Measurements from ENCODE around the gene TCHP. TPM values are rescaled to one million over a fixed set of nuclear protein-coding genes. Genes with fewer than 3 reads are reported as not detected.

The TCHP gene
- total RNA-seq, 2 experiments from 2014 or later, result 13.3 to 29.8 TPM

DNA sequence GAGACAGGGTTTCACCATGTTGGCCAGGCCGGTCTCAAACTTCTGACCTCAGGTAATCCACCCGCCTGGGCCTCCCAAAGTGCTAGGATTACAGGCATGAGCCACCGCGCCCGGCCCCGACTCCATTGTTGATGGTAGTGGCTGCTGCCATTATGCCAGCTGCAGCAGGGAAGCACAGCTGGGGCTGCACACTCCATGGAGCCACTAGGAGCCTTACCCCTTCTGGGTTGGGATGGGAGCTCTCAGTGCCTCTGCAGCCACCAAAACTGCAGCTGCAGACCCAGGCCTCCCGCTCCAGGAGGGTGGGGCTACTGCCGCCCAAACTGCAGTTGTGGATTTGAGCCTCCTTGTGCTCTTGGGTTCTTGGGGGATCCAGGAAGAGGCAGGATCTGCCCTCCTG, 25.9 kb downstream of the TCHP start:
- CTCF ChIA-PET (ENCODE audit: unreplicated experiment), result no interaction called here

DNA sequence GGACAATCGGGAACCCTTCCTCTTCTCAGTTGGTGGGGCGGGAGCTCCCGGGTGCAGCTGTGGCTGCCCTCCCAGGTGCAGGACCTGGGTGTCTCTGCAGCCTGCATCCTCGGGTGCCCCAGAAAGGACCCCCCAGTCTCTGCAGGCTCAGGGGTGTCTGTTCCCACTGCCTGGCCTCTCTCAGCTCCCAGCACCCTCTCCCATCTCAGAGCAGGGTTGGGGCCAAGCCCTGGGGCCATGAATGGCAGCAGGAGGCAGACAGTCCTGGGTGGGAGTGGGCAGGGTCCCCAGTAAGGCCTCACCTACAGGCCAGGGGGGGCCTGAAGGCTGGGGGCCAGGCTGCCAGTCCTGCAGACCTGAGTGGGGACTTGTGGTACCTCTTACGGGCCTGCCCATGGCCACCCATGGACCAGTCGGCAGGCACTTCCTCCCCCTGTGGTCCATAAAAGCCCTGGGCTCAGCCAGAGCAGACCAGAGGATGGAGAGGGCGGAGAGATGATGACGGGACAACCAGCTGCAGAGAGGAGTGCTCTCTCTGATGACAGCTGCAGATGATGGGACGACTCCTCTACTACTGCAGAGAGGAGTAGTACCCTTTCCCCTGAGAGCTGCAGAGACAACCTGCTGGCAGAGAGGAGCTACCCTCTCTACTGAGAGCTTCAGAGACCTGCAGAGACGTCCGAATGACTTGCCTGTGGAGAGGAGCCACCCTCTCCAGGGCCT, 26.6 kb downstream of the TCHP start:
- intact Hi-C loops (cut with micrococcal nuclease; ENCODE audit: unreplicated experiment), result loop anchor here (1.0 kb wide), 1 partner anchor 73 kb away; no protein-coding TSS in a partner anchor
- no peak overlapping the region for H3K4me3 ChIP-seq (ENCODE audit: low read depth, low read length, poor library complexity, severe bottlenecking)
- CTCF ChIA-PET (ENCODE audit: unreplicated experiment), result no interaction called here
- no peak overlapping the region for H3K27ac ChIP-seq (ENCODE audit: low read depth, low read length, poor library complexity, severe bottlenecking)
- H4K20me1 ChIP-seq (ENCODE audit: insufficient read depth, low read length), result no peaks in the 10 kb centered on the region
- no peak overlapping the region for H3K4me2 ChIP-seq (ENCODE audit: low read length)
- H3K9me2 ChIP-seq (ENCODE audit: insufficient read depth, low read length), result no peaks in the 10 kb centered on the region
- no peak overlapping the region for H2AFZ ChIP-seq (ENCODE audit: low read length)
- DNase-seq (ENCODE audit: low spot score), result no peak
- H3K36me3 ChIP-seq (ENCODE audit: insufficient read depth, low read length), result peaks cover 69% of the 10 kb centered on the region
- no TSS peak for BruUV-seq (replicated peaks)
- H3K79me2 ChIP-seq (ENCODE audit: insufficient read depth, low read depth, low read length), result no peaks in the 10 kb centered on the region
- H3K4me1 ChIP-seq (ENCODE audit: insufficient read depth, low read length, poor library complexity, severe bottlenecking), result peaks cover 14% of the 10 kb centered on the region
- TF ChIP-seq, protein P1, sequence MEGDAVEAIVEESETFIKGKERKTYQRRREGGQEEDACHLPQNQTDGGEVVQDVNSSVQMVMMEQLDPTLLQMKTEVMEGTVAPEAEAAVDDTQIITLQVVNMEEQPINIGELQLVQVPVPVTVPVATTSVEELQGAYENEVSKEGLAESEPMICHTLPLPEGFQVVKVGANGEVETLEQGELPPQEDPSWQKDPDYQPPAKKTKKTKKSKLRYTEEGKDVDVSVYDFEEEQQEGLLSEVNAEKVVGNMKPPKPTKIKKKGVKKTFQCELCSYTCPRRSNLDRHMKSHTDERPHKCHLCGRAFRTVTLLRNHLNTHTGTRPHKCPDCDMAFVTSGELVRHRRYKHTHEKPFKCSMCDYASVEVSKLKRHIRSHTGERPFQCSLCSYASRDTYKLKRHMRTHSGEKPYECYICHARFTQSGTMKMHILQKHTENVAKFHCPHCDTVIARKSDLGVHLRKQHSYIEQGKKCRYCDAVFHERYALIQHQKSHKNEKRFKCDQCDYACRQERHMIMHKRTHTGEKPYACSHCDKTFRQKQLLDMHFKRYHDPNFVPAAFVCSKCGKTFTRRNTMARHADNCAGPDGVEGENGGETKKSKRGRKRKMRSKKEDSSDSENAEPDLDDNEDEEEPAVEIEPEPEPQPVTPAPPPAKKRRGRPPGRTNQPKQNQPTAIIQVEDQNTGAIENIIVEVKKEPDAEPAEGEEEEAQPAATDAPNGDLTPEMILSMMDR (conservative IDR thresholded peaks at IDR 0.05; ENCODE audit: low read length), result no peak
- TF ChIP-seq EZH2phosphoT487 (IDR thresholded peaks at IDR 0.05; ENCODE audit: borderline replicate concordance, low read depth, low read length), result no peak
- POLR2A ChIA-PET, result interaction anchor here (0.7 kb wide), 1 partner anchor 94 kb away, joined by 7 read pairs; no protein-coding TSS in a partner anchor
- H3K9me3 ChIP-seq (ENCODE audit: low read length), result no peaks in the 10 kb centered on the region

More for the DNA sequence above, 25.9 kb downstream of the TCHP start:
- peaks cover 69% of the 10 kb centered on the region for H3K36me3 ChIP-seq (ENCODE audit: insufficient read depth, low read length)
- BruUV-seq (replicated peaks), result no TSS peak
- POLR2A ChIA-PET, result no interaction called here
- DNase-seq (ENCODE audit: low spot score), result no peak
- no peaks in the 10 kb centered on the region for H3K79me2 ChIP-seq (ENCODE audit: insufficient read depth, low read depth, low read length)
- no peaks in the 10 kb centered on the region for H4K20me1 ChIP-seq (ENCODE audit: insufficient read depth, low read length)
- no peak overlapping the region for H2AFZ ChIP-seq (ENCODE audit: low read length)
- no peak overlapping the region for H3K4me3 ChIP-seq (ENCODE audit: low read depth, low read length, poor library complexity, severe bottlenecking)
- no peaks in the 10 kb centered on the region for H3K9me2 ChIP-seq (ENCODE audit: insufficient read depth, low read length)
- no peak overlapping the region for H3K4me2 ChIP-seq (ENCODE audit: low read length)
- H3K27ac ChIP-seq (ENCODE audit: low read depth, low read length, poor library complexity, severe bottlenecking), result no peak overlapping the region
- H3K9me3 ChIP-seq (ENCODE audit: low read length), result no peaks in the 10 kb centered on the region
- TF ChIP-seq EZH2phosphoT487 (IDR thresholded peaks at IDR 0.05; ENCODE audit: borderline replicate concordance, low read depth, low read length), result no peak
- TF ChIP-seq, protein P1 (conservative IDR thresholded peaks at IDR 0.05; ENCODE audit: low read length), result no peak
- peaks cover 14% of the 10 kb centered on the region for H3K4me1 ChIP-seq (ENCODE audit: insufficient read depth, low read length, poor library complexity, severe bottlenecking)
- intact Hi-C loops (cut with micrococcal nuclease; ENCODE audit: unreplicated experiment), result no loop called here

DNA sequence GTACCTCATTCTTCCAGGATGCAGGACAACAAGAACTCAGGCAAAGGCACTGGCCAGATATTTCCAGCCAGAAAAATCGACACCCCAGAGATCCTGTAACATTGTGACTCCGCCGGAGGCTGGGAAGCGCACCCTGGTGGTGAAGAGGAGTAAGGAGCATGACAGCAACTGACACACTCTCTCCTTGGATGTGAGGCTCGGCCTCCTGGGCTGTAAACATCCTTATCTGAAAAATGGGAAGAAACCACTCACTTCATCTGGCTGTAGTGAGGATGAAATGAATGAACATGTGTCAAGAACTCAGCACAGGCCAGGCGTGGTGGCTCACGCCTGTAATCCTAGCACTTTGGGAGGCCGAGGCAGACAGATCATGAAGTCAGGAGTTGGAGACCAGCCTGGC, 27.5 kb downstream of the TCHP start:
- Histone ChIP-seq H3K9me2 (ENCODE audit: insufficient read depth, low read length) (no peaks in the 10 kb centered on the region), H4K20me1 (ENCODE audit: insufficient read depth, low read length) (no peaks in the 10 kb centered on the region), H3K27ac (ENCODE audit: low read depth, low read length, poor library complexity, severe bottlenecking) (no peak overlapping the region), H3K4me1 (ENCODE audit: insufficient read depth, low read length, poor library complexity, severe bottlenecking) (peaks cover 14% of the 10 kb centered on the region), H2AFZ (ENCODE audit: low read length) (no peak overlapping the region), H3K4me3 (ENCODE audit: low read depth, low read length, poor library complexity, severe bottlenecking) (no peak overlapping the region), H3K4me2 (ENCODE audit: low read length) (no peak overlapping the region), H3K9me3 (ENCODE audit: low read length) (no peaks in the 10 kb centered on the region), H3K79me2 (ENCODE audit: insufficient read depth, low read depth, low read length) (no peaks in the 10 kb centered on the region), H3K36me3 (ENCODE audit: insufficient read depth, low read length) (peaks cover 75% of the 10 kb centered on the region)
- intact Hi-C loops (cut with micrococcal nuclease; ENCODE audit: unreplicated experiment), result loop anchor here (1.0 kb wide), 1 partner anchor 74 kb away; no protein-coding TSS in a partner anchor
- ChIA-PET POLR2A (no interaction called here), CTCF (ENCODE audit: unreplicated experiment) (interaction anchor here (0.5 to 1.1 kb wide), 2 partner anchors 11 to 266 kb away, joined by 4 read pairs; no protein-coding TSS in a partner anchor)
- no TSS peak for BruUV-seq (replicated peaks)
- DNase-seq (ENCODE audit: low spot score), result peak; percentile 46
- TF ChIP-seq EZH2phosphoT487 (IDR thresholded peaks at IDR 0.05; ENCODE audit: borderline replicate concordance, low read depth, low read length), result no peak
- TF ChIP-seq, protein P1 (conservative IDR thresholded peaks at IDR 0.05; ENCODE audit: low read length), result peak; percentile 77
